ENCODE measurements around the gene HPCAL1. TPM values are rescaled to one million over a fixed set of nuclear protein-coding genes. Genes with fewer than 3 reads are reported as not detected.

Gene HPCAL1
- total and polyA plus RNA-seq, 10 of the 15 experiments (the other 5 are each of a cell fraction or from before 2014, with no cell fraction given), result 0.40 to 12.8 (median 7.9) TPM

DNA sequence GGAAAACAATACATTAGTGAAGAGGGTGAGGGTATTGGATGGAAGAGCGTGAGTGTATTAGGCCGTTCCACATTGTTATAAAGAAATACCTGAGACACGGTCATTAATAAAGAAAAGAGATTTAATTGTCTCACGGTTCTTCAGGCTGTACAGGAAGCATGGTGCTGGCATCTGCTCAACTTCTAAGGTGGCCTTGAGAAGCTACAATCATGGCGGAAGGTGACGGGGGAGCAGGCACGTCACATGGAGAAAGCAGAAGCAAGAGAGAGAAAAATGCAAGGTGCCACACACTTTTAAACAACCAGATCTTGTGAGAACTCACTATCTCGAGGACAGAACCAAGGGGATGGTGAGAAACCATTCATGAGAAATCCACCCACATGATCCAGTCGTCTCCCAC, 18.2 kb downstream of the HPCAL1 start (continued):
- TF ChIP-seq PML (IDR thresholded peaks at IDR 0.05; ENCODE audit: low read length), result no peak
- no peak for TF ChIP-seq HDAC2 (IDR thresholded peaks at IDR 0.05)
- no peak for TF ChIP-seq EED (IDR thresholded peaks at IDR 0.05; ENCODE audit: low read depth)
- TF ChIP-seq TCF12 (IDR thresholded peaks at IDR 0.05; ENCODE audit: low read depth, low read length), result no peak
- TF ChIP-seq FOS (IDR thresholded peaks at IDR 0.05; ENCODE audit: borderline replicate concordance, extremely low read depth, insufficient read length), result no peak

- in situ Hi-C loops (cut with MboI), result no loop called here
- FAIRE-seq, result no peak
- no peaks in the 10 kb centered on the region for H3K27me3 ChIP-seq (replicated peaks in 1 of 2; ENCODE audit: control insufficient read depth in 2 of 2, insufficient read depth in 2 of 2, low read length in 1 of 2)
- ATAC-seq, result no peak
- ChIA-PET POLR2A (interaction anchor here (1.0 kb wide), 1 partner anchor 15 kb away, joined by 3 read pairs; no protein-coding TSS in a partner anchor), RAD21 (ENCODE audit: unreplicated experiment) (no interaction called here), CTCF (no interaction called here), SMC1A (ENCODE audit: uncharacterized antibody, unreplicated experiment) (interaction anchor here (0.7 to 2.3 kb wide), 2 partner anchors 17 to 87 kb away, joined by 3 to 8 read pairs; no protein-coding TSS in a partner anchor)
- H3K27ac ChIP-seq (ENCODE audit: control insufficient read depth, insufficient read depth), result no peak overlapping the region
- BruUV-seq (replicated peaks), result no TSS peak
- H3K4me3 ChIP-seq, result no peak overlapping the region
- 81% methylated on average over 6 of the region's 6 CpGs for WGBS (ENCODE audit: insufficient coverage, insufficient replicate concordance, low lambda C conversion rate, missing lambda C conversion rate)
- no peaks in the 10 kb centered on the region; the same call in 2 of the 3 replicates for H3K9me3 ChIP-seq (replicated peaks; ENCODE audit: control insufficient read depth, insufficient read depth, low read length)
- H3K79me2 ChIP-seq (ENCODE audit: control insufficient read depth, insufficient read depth, low read length), result no peaks in the 10 kb centered on the region
- H4K20me1 ChIP-seq (ENCODE audit: control insufficient read depth, insufficient read depth), result no peaks in the 10 kb centered on the region
- no peak overlapping the region for H2AFZ ChIP-seq (ENCODE audit: control insufficient read depth, low read depth, low read length)
- H3K4me2 ChIP-seq (ENCODE audit: control insufficient read depth, insufficient read depth), result no peak overlapping the region
- no peak for TF ChIP-seq IKZF1 (conservative IDR thresholded peaks at IDR 0.05)
- no peak for TF ChIP-seq SUZ12 (IDR thresholded peaks at IDR 0.05; ENCODE audit: unreplicated experiment)
- TF ChIP-seq NR2C1 (IDR thresholded peaks at IDR 0.05), result no peak
- no peak for TF ChIP-seq SKIL (IDR thresholded peaks at IDR 0.05; ENCODE audit: low read depth, poor library complexity, severe bottlenecking)
- no peak for TF ChIP-seq JUND (IDR thresholded peaks at IDR 0.05; ENCODE audit: low read depth, low read length)
- TF ChIP-seq SREBF1 (IDR thresholded peaks at IDR 0.05; ENCODE audit: low read length), result no peak
- TF ChIP-seq GATAD2B (conservative IDR thresholded peaks at IDR 0.05; ENCODE audit: low read depth), result no peak
- no peak for TF ChIP-seq SREBF2 (IDR thresholded peaks at IDR 0.05; ENCODE audit: low read length)
- TF ChIP-seq ZBTB33 (IDR thresholded peaks at IDR 0.05), result no peak
- intact Hi-C loops (cut with micrococcal nuclease; ENCODE audit: unreplicated experiment), result no loop called here
- no peaks in the 10 kb centered on the region for H3K36me3 ChIP-seq (ENCODE audit: control insufficient read depth in 2 of 2, insufficient read depth in 2 of 2, low read length in 1 of 2)
- H3K9ac ChIP-seq (ENCODE audit: control insufficient read depth, insufficient read depth, low read length), result no peak overlapping the region
- peaks cover 4% of the 10 kb centered on the region for H3K4me1 ChIP-seq (ENCODE audit: control insufficient read depth, insufficient read depth, low read length)
- no peak for DNase-seq (ENCODE audit: low read depth, low spot score)
Observed at GRCh38 chr2:10321622-10322021, 18.9 kb downstream of the HPCAL1 start.
